Epithelial cell of esophagus (primary cell): ENCODE measurements around the gene ADAMTSL3.

Experiments
- DNase-seq: peaks from one replicate; pipeline ENCODE4 v3.0.0; 2010; ENCODE audit warnings: low read depth
- H3K4me3 ChIP-seq: 2 replicates; pipeline ENCODE4 v1.5.1; 2011; ENCODE audit warnings: mild to moderate bottlenecking, low read length, control low read depth
- CTCF ChIP-seq: IDR thresholded peaks from 2 replicates; pipeline ENCODE4 v1.5.1; 2011; ENCODE audit warnings: low read depth, mild to moderate bottlenecking, low read length, control low read depth, inconsistent platforms; ENCODE audit not compliant: insufficient read depth; ENCODE audit errors: missing control alignments

ADAMTSL3 gene

DNA sequence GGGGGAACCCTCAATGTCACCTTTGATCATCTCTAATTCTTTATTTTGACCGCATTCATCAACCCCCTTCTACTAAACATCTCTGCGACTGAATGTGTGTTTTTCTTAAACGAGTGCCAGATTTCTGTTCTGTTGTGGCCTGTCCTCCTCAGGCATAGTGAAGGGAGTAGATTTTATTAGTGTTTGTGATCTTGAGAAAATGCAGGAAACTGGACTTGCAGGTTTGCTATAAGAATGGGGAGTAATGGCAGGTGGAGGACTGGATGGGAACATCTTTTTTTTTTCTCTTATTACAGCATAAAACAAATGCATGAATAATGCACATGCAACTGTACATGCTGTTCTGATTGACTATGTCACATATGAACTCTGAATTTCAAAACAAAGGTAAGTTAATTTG, 59.3 kb downstream of the ADAMTSL3 start:
- DNase-seq: no peak
- TF ChIP-seq CTCF: no peak
- H3K4me3 ChIP-seq: no peak overlapping the region

DNA sequence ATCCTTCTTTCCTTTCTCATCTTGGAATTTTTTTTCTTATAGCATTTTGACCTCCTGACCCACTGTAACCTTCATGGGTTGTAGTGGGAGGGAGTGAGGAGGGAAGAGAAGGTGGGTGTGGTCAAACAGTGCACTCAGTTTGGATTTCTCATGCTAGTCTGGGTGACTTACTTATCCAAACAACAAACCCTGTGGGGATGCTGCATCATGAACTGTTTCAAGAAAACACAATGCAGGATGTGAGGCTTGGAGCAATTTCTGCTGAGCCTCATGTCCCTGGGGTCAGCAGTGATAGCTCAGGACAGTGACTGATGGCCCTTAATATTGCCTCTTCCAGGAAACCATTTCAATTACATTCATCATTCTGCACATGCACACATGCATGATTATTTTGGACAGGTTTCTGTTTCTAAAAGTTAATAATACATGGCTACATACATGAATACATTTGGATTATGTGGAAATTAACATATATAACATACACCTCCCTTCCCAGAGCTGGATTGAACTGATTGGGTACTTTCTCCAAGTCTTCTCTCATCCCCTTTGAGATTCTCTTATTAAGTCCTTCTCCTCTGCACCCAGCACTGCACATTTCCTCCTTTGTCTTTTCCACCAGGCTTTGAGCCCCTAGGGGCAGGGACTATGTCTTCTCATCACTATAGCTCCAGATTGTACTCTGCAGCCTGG, 61.2 kb downstream of the ADAMTSL3 start:
- no peak for TF ChIP-seq CTCF
- no peak overlapping the region for H3K4me3 ChIP-seq
- no peak for DNase-seq

DNA sequence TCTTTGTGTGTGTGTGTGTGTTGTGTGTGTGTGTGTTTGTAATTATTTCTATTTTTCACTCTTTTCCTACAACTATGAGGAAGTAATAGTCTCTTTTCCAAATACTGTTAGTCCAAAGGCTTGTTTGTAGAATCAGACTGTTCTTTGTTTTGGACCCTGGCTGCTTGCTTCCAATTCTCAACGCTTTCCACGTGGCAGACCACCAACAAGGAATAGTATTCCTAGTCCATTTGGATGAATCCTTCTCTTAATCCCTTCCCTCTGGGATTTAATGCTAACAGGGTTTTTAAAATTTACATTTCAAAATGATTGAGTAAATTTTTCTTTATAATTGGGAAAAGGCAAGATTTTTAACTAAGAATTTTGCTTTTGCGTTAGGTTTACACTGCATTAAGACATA, 62.7 kb downstream of the ADAMTSL3 start:
- H3K4me3 ChIP-seq: no peak overlapping the region
- no peak for DNase-seq
- TF ChIP-seq CTCF: no peak

DNA sequence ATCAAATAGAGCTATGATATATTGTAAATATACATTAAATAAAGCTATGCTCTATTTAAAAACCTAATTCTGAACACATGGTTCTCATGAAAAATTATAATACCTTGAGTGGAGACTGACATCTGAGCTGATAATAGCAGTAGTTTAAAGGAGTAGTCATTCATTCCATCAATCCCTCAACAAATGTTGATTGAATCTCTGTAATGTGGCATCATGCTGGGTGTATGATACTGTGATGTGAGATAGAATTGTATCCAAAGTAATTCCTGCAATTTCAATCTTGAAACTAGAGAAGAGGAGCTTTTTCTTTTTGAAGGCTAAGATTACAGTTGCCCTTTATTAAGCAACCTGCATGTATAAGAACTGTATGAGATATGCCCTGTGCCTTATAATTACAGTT, 63.1 kb downstream of the ADAMTSL3 start:
- DNase-seq: no peak
- no peak for TF ChIP-seq CTCF
- H3K4me3 ChIP-seq: no peak overlapping the region

GRCh38 chr15:83720468-83720867, 66.5 kb downstream of the ADAMTSL3 start:
- no peak for TF ChIP-seq CTCF
- no peak overlapping the region for H3K4me3 ChIP-seq
- no peak for DNase-seq

GRCh38 chr15:83721031-83721430, 67.1 kb downstream of the ADAMTSL3 start:
- DNase-seq: no peak
- no peak for TF ChIP-seq CTCF

DNA sequence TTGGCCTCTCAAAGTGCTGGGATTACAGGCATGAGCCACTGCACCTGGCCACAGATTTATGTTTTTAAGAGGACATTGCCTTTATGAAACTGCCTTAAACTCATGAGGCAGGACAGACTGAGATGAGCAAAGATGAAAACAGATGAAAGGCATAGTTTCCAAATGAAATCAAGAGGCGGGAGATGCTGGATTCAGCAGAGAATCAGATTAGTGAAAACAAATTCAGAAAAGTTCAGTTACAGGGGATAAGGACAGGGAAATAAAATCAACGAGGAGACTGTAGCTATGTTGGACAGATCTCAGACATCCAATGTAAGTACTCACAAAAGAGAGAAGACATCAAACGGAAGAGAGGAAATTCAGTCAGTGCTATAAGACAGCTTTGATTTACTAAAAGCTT, 68.1 kb downstream of the ADAMTSL3 start:
- no peak for TF ChIP-seq CTCF
- H3K4me3 ChIP-seq: no peak overlapping the region
- no peak for DNase-seq

More at GRCh38 chr15:83721031-83721430, 67.1 kb downstream of the ADAMTSL3 start:
- no peak overlapping the region for H3K4me3 ChIP-seq
